ENCODE data around the gene OVOL2. TPM values are rescaled to one million over a fixed set of nuclear protein-coding genes. Genes with fewer than 3 reads are reported as not detected.

The OVOL2 gene
- total and polyA plus RNA-seq, 10 of the 15 experiments (the other 5 are each of a cell fraction or from before 2014, with no cell fraction given), result not detected

GRCh38 chr20:17987988-17988387 lies 69.7 kb downstream of the OVOL2 start:
- ATAC-seq (no peak), DNase-seq (ENCODE audit: low read depth, low spot score) (no peak), FAIRE-seq (no peak)
- Histone ChIP-seq H3K4me1 (ENCODE audit: control insufficient read depth, insufficient read depth, low read length) (peaks cover 13% of the 10 kb centered on the region), H4K20me1 (ENCODE audit: control insufficient read depth, insufficient read depth) (no peaks in the 10 kb centered on the region), H3K79me2 (ENCODE audit: control insufficient read depth, insufficient read depth, low read length) (peaks cover 2% of the 10 kb centered on the region), H3K27me3 (replicated peaks in 1 of 2; ENCODE audit: control insufficient read depth in 2 of 2, insufficient read depth in 2 of 2, low read length in 1 of 2) (no peaks in the 10 kb centered on the region), H3K4me3 (no peak overlapping the region), H3K9me3 (replicated peaks; ENCODE audit: control insufficient read depth, insufficient read depth, low read length) (no peaks in the 10 kb centered on the region), H2AFZ (ENCODE audit: control insufficient read depth, low read depth, low read length) (no peak overlapping the region), H3K36me3 (ENCODE audit: control insufficient read depth in 2 of 2, insufficient read depth in 2 of 2, low read length in 1 of 2) (peaks cover 2 to 11% of the 10 kb centered on the region in 2 experiments), H3K9ac (ENCODE audit: control insufficient read depth, insufficient read depth, low read length) (no peak overlapping the region), H3K27ac (ENCODE audit: control insufficient read depth, insufficient read depth) (no peak overlapping the region), H3K4me2 (ENCODE audit: control insufficient read depth, insufficient read depth) (no peak overlapping the region)
- SMC1A ChIA-PET (ENCODE audit: uncharacterized antibody, unreplicated experiment), result interaction anchor here (0.8 to 1.4 kb wide), 3 partner anchors 10 to 23 kb away, joined by 3 to 7 read pairs (median 4); no protein-coding TSS in a partner anchor
- in situ Hi-C loops (cut with MboI), result no loop called here
- RAD21 ChIA-PET (ENCODE audit: unreplicated experiment), result interaction anchor here (0.6 to 1.6 kb wide), 4 partner anchors 17 to 483 kb away, joined by 3 to 4 read pairs (median 4); no protein-coding TSS in a partner anchor
- TF ChIP-seq TCF3 (IDR thresholded peaks at IDR 0.05; ENCODE audit: borderline replicate concordance, insufficient read depth, low read depth, low read length) (no peak), RCOR1 (conservative IDR thresholded peaks at IDR 0.05; ENCODE audit: low read depth, low read length) (no peak), ZZZ3 (IDR thresholded peaks at IDR 0.05; ENCODE audit: control insufficient read depth, insufficient read length, low read depth) (no peak), HCFC1 (IDR thresholded peaks at IDR 0.05; ENCODE audit: low read length) (no peak), CEBPB (IDR thresholded peaks at IDR 0.05; ENCODE audit: borderline replicate concordance in 1 of 2, low read depth in 2 of 2, low read length in 2 of 2) (no peak), POU2F2 (IDR thresholded peaks at IDR 0.05; ENCODE audit: borderline replicate concordance, low read depth, low read length) (no peak), TCF7 (IDR thresholded peaks at IDR 0.05; ENCODE audit: borderline replicate concordance) (no peak), CUX1 (IDR thresholded peaks at IDR 0.05; ENCODE audit: insufficient replicate concordance, low read depth, low read length) (no peak), RELA (IDR thresholded peaks at IDR 0.05; ENCODE audit: borderline replicate concordance, partially characterized antibody) (no peak), NFXL1 (IDR thresholded peaks at IDR 0.05; ENCODE audit: borderline replicate concordance) (no peak), MLLT1 (IDR thresholded peaks at IDR 0.05) (no peak), BRCA1 (IDR thresholded peaks at IDR 0.05; ENCODE audit: low read depth, low read length) (no peak), ATF3 (IDR thresholded peaks at IDR 0.05; ENCODE audit: borderline replicate concordance, extremely low read depth, low read depth, low read length) (no peak), MYC (IDR thresholded peaks at IDR 0.05; ENCODE audit: insufficient read depth, insufficient read length, insufficient replicate concordance, low read length, severe bottlenecking) (no peak), MAX (IDR thresholded peaks at IDR 0.05; ENCODE audit: low read depth, low read length) (no peak), NR2C1 (IDR thresholded peaks at IDR 0.05) (no peak), CBX5 (IDR thresholded peaks at IDR 0.05; ENCODE audit: low read depth) (no peak), RB1 (IDR thresholded peaks at IDR 0.05; ENCODE audit: borderline replicate concordance) (no peak)
- intact Hi-C loops (cut with micrococcal nuclease; ENCODE audit: unreplicated experiment), result no loop called here
- no TSS peak for BruUV-seq (replicated peaks)
- CTCF ChIA-PET, result interaction anchor here (0.8 to 1.6 kb wide), 5 partner anchors 9 to 49 kb away, joined by 3 to 6 read pairs (median 5); no protein-coding TSS in a partner anchor
- POLR2A ChIA-PET, result interaction anchor here (0.5 to 1.6 kb wide), 4 partner anchors 13 to 305 kb away, joined by 3 to 9 read pairs (median 4); partner anchors contain the start of gene RRBP1
- WGBS (ENCODE audit: insufficient coverage, insufficient replicate concordance, low lambda C conversion rate, missing lambda C conversion rate), result 98% methylated on average over 3 of the region's 3 CpGs
